ENCODE data around the gene SYT14. TPM values are rescaled to one million over a fixed set of nuclear protein-coding genes. Genes with fewer than 3 reads are reported as not detected.

SYT14 gene
- total RNA-seq, 4 donors from 2014 or later, result 0.04 to 2.8 (median 0.12) TPM; not detected in 1

- intact Hi-C loops (cut with DNase I; ENCODE audit: low total_unique reads), result no loop called here
- no peak for DNase-seq (ENCODE audit: low spot score in 2 of 2)
- TF ChIP-seq POLR2A (IDR thresholded peaks at IDR 0.05), result no peak
- no peak for TF ChIP-seq CTCF (IDR thresholded peaks at IDR 0.05)
- 84 to 89% methylated on average over 6 of the region's 6 CpGs for WGBS, 2 donors
- no peak overlapping the region for H3K4me3 ChIP-seq (ENCODE audit: low read depth, poor library complexity, severe bottlenecking)
Measured at GRCh38 chr1:210087058-210087457, 149.0 kb downstream of the SYT14 start.

- WGBS, 2 donors, result 85 to 87% methylated on average over 6 of the region's 6 CpGs
- no peak for DNase-seq (ENCODE audit: low spot score in 2 of 2)
- TF ChIP-seq POLR2A (IDR thresholded peaks at IDR 0.05) (no peak), CTCF (IDR thresholded peaks at IDR 0.05) (no peak)
- H3K4me3 ChIP-seq (ENCODE audit: low read depth, poor library complexity, severe bottlenecking), result no peak overlapping the region
- intact Hi-C loops (cut with DNase I; ENCODE audit: low total_unique reads), result no loop called here
Measured at GRCh38 chr1:210089855-210090254, 151.8 kb downstream of the SYT14 start.

GRCh38 chr1:210092366-210092765, 154.3 kb downstream of the SYT14 start:
- 87 to 93% methylated on average over 3 of the region's 3 CpGs for WGBS, 2 donors
- no peak for TF ChIP-seq POLR2A (IDR thresholded peaks at IDR 0.05)
- no peak for TF ChIP-seq CTCF (IDR thresholded peaks at IDR 0.05)
- intact Hi-C loops (cut with DNase I; ENCODE audit: low total_unique reads), result no loop called here
- no peak for DNase-seq (ENCODE audit: low spot score in 2 of 2)
- H3K4me3 ChIP-seq (ENCODE audit: low read depth, poor library complexity, severe bottlenecking), result no peak overlapping the region

GRCh38 chr1:210093461-210093860, 155.4 kb downstream of the SYT14 start:
- no peak for DNase-seq (ENCODE audit: low spot score in 2 of 2)
- WGBS, 2 donors, result 92 to 93% methylated on average over 3 of the region's 3 CpGs
- intact Hi-C loops (cut with DNase I; ENCODE audit: low total_unique reads), result no loop called here
- TF ChIP-seq CTCF (IDR thresholded peaks at IDR 0.05) (no peak), POLR2A (IDR thresholded peaks at IDR 0.05) (no peak)
- no peak overlapping the region for H3K4me3 ChIP-seq (ENCODE audit: low read depth, poor library complexity, severe bottlenecking)

GRCh38 chr1:210098356-210098755, 160.3 kb downstream of the SYT14 start:
- no peak for DNase-seq (ENCODE audit: low spot score in 2 of 2)
- TF ChIP-seq POLR2A (IDR thresholded peaks at IDR 0.05) (no peak), CTCF (IDR thresholded peaks at IDR 0.05) (no peak)
- H3K4me3 ChIP-seq (ENCODE audit: low read depth, poor library complexity, severe bottlenecking), result no peak overlapping the region
- intact Hi-C loops (cut with DNase I; ENCODE audit: low total_unique reads), result no loop called here
- 65 to 72% methylated on average over 3 of the region's 3 CpGs for WGBS, 2 donors

- 17 to 22% methylated on average over 1 of the region's 1 CpG for WGBS, 2 donors
- intact Hi-C loops (cut with DNase I; ENCODE audit: low total_unique reads), result no loop called here
- H3K4me3 ChIP-seq (ENCODE audit: low read depth, poor library complexity, severe bottlenecking), result no peak overlapping the region
- TF ChIP-seq POLR2A (IDR thresholded peaks at IDR 0.05), result no peak
- no peak for TF ChIP-seq CTCF (IDR thresholded peaks at IDR 0.05)
- no peak for DNase-seq (ENCODE audit: low spot score in 2 of 2)
Measured at GRCh38 chr1:210099921-210100320, 161.9 kb downstream of the SYT14 start.
